Erythroblast (primary cell): ENCODE data around the gene SCLY.

ENCODE experiments used
- GATA1 ChIP-seq: IDR thresholded peaks from 2 replicates; pipeline ENCODE4 v1.6.1; 2011; ENCODE audit warnings: low read depth, mild to moderate bottlenecking, control low read depth, low read length, moderate library complexity
- POLR2A ChIP-seq: IDR thresholded peaks from 2 replicates; pipeline ENCODE4 v1.6.1; 2011; ENCODE audit warnings: mild to moderate bottlenecking, low read length

GRCh38 chr2:238106339-238106697 is 45.5 kb downstream of the SCLY start:
- TF ChIP-seq POLR2A (no peak), GATA1 (no peak)
